Myocyte (in vitro differentiated cells): Measurements from ENCODE around the gene SLC35E2B. TPM values are rescaled to one million over a fixed set of nuclear protein-coding genes. Genes with fewer than 3 reads are reported as not detected.
A peak's percentile ranks its signal among the peaks of the same experiment; 100 is the strongest.
"Not testable (repeated sequence)": the region's sequence is repeated elsewhere in the genome, so short reads cannot be mapped to it uniquely, and the experiment has no call there.

Source experiments
- DNase-seq: peaks from one replicate; pipeline ENCODE4 v3.0.0-alpha.2; 2012; ENCODE audit warnings: low read depth
- total RNA-seq: library from RNA; depleted of rRNA; stranded (reverse); fragments of >200 nt; gene quantifications from 2 replicates; pipeline ENCODE4 v1.2.3, GENCODE V29; 2014

The SLC35E2B gene
- total RNA-seq, 1 donor from 2014 or later, result 25.6 TPM

- DNase-seq, result not testable (repeated sequence)
These were observed 11.8 kb upstream of the SLC35E2B start for GRCh38 chr1:1704284-1704957.

GRCh38 chr1:1703796-1704195 is 11.2 kb upstream of the SLC35E2B start:
- no peak for DNase-seq

GRCh38 chr1:1702506-1702905 is 9.9 kb upstream of the SLC35E2B start:
- DNase-seq, result not testable (repeated sequence)

GRCh38 chr1:1700557-1700956 is 8.0 kb upstream of the SLC35E2B start:
- not testable (repeated sequence) for DNase-seq

GRCh38 chr1:1700067-1700466 is 7.5 kb upstream of the SLC35E2B start:
- DNase-seq, result not testable (repeated sequence)

GRCh38 chr1:1699061-1699460 is 6.5 kb upstream of the SLC35E2B start:
- not testable (repeated sequence) for DNase-seq

GRCh38 chr1:1697358-1698183 is 5.0 kb upstream of the SLC35E2B start:
- DNase-seq, result not testable (repeated sequence)

GRCh38 chr1:1696431-1697357 is 4.1 kb upstream of the SLC35E2B start:
- not testable (repeated sequence) for DNase-seq

- peak; percentile 68 for DNase-seq
These were observed 276 bp downstream of the SLC35E2B start for GRCh38 chr1:1692324-1692713.

- not testable (repeated sequence) for DNase-seq
These were observed 1.2 kb downstream of the SLC35E2B start for GRCh38 chr1:1691443-1691842.

- not testable (repeated sequence) for DNase-seq
These were observed 3.1 kb downstream of the SLC35E2B start for GRCh38 chr1:1689526-1689925.

- no peak for DNase-seq
These were observed 4.7 kb downstream of the SLC35E2B start for GRCh38 chr1:1687846-1688245.

- DNase-seq, result no peak
These were observed 8.4 kb downstream of the SLC35E2B start for GRCh38 chr1:1684031-1684681.

- DNase-seq, result no peak
These were observed 9.3 kb downstream of the SLC35E2B start for GRCh38 chr1:1683104-1683905.

GRCh38 chr1:1680912-1681273 is 11.7 kb downstream of the SLC35E2B start:
- DNase-seq, result no peak

- DNase-seq, result no peak
These were observed 12.3 kb downstream of the SLC35E2B start for GRCh38 chr1:1680031-1680911.

GRCh38 chr1:1678581-1679380 is 13.8 kb downstream of the SLC35E2B start:
- DNase-seq, result no peak
